K562 (cell line): Measurements from ENCODE around the gene HPDL. TPM values are rescaled to one million over a fixed set of nuclear protein-coding genes. Genes with fewer than 3 reads are reported as not detected.

Source experiments
- BRCA1 ChIP-seq, 2 experiments: fragments of 450-650 bp in 1 of 2; sonication (generic) in 1 of 2; formaldehyde crosslinking in 1 of 2; IDR thresholded peaks; 2 replicates each; pipeline versions ENCODE4 v1.5.0 to v1.6.1; 2017 to 2020; ENCODE audit warnings: mild to moderate bottlenecking in 1 of 2, missing genetic modification reagents in 1 of 2
- KAT2B ChIP-seq: IDR thresholded peaks from one replicate; pipeline ENCODE4 v1.6.1; 2012; ENCODE audit warnings: low read depth, mild to moderate bottlenecking, control low read depth, inconsistent platforms, low read length, moderate library complexity
- MAZ ChIP-seq, 2 experiments: fragments of 450-650 bp in 1 of 2; sonication (generic) in 1 of 2; formaldehyde crosslinking; IDR thresholded peaks in 1 of 2; conservative IDR thresholded peaks in 1 of 2; 2 replicates each; pipeline versions ENCODE4 v1.4.0 to v1.5.0; 2020; ENCODE audit warnings: mild to moderate bottlenecking in 1 of 2, missing genetic modification reagents in 1 of 2
- NFE2 ChIP-seq: IDR thresholded peaks from 2 replicates; pipeline ENCODE4 v1.6.1; 2014; ENCODE audit warnings: antibody characterized with exemption, low read depth
- PCBP1 ChIP-seq: fragments of 200-400 bp; formaldehyde crosslinking; IDR thresholded peaks from 2 replicates; pipeline ENCODE4 v1.6.1; 2018; ENCODE audit warnings: mild to moderate bottlenecking, low read depth, low read length; ENCODE audit not compliant: poor library complexity, severe bottlenecking
- POLR2B ChIP-seq: fragments of 450-650 bp; IDR thresholded peaks from 2 replicates; pipeline ENCODE4 v1.6.1; 2018; ENCODE audit warnings: low read depth; ENCODE audit not compliant: partially characterized antibody
- ZNF197 ChIP-seq: fragments of 200-800 bp; sonication (Bioruptor generic); IDR thresholded peaks from 2 replicates; pipeline ENCODE4 v1.6.1; 2016; ENCODE audit warnings: low read depth, missing genetic modification characterization, missing compliant biosample characterization
- ZNF77 ChIP-seq: fragments of 250-450 bp; sonication (Bioruptor Pico); IDR thresholded peaks from 2 replicates; pipeline ENCODE4 v1.5.0; 2020
- polyA plus RNA-seq, 8 experiments: library from polyadenylated mRNA; depleted of rRNA in 4 of 8; stranded (reverse) in 5 of 8; unstranded in 3 of 8; fragments of >200 nt; fragmentation: Nextera tagmentation in 2 of 8; fragmentation: Illumina TruSeq in 1 of 8; extraction: Ambion mirVana in 2 of 8; extraction: Trizol in 1 of 8; gene quantifications; 2 replicates each; pipeline versions ENCODE4 v1.2.1 to v1.2.3, GENCODE V29; 2011 to 2014; ENCODE audit warnings: inconsistent platforms in 1 of 8, missing spikeins in 1 of 8
- total RNA-seq, 7 experiments: library from RNA; depleted of rRNA in 6 of 7; stranded (reverse); fragments of >200 nt in 6 of 7; fragmentation: Illumina TruSeq in 2 of 7; extraction: Trizol in 2 of 7; gene quantifications; 2 replicates each; pipeline versions ENCODE4 v1.2.1 to v1.2.3, GENCODE V29; 2011 to 2021; ENCODE audit warnings: low replicate concordance in 1 of 7
- TF ChIP-seq, protein P1 (sequence below): sonication (generic); formaldehyde crosslinking; IDR thresholded peaks from 2 replicates; pipeline ENCODE4 v1.8.1; 2023; ENCODE audit warnings: mild to moderate bottlenecking, missing genetic modification reagents
- TF ChIP-seq, protein P2 (sequence below): fragments of 450-650 bp; formaldehyde crosslinking; IDR thresholded peaks from 2 replicates; pipeline ENCODE4 v1.4.0; 2020; ENCODE audit warnings: mild to moderate bottlenecking
- TF ChIP-seq, protein P3 (sequence below): fragments of 250-450 bp; sonication (Bioruptor Pico); IDR thresholded peaks from 2 replicates; pipeline ENCODE4 v1.8.0; 2022; ENCODE audit warnings: moderate library complexity, mild to moderate bottlenecking, inconsistent platforms

HPDL gene
- total and polyA plus RNA-seq, 9 of the 15 experiments (the other 6 are each of a cell fraction or from before 2014, with no cell fraction given), result not detected

DNA sequence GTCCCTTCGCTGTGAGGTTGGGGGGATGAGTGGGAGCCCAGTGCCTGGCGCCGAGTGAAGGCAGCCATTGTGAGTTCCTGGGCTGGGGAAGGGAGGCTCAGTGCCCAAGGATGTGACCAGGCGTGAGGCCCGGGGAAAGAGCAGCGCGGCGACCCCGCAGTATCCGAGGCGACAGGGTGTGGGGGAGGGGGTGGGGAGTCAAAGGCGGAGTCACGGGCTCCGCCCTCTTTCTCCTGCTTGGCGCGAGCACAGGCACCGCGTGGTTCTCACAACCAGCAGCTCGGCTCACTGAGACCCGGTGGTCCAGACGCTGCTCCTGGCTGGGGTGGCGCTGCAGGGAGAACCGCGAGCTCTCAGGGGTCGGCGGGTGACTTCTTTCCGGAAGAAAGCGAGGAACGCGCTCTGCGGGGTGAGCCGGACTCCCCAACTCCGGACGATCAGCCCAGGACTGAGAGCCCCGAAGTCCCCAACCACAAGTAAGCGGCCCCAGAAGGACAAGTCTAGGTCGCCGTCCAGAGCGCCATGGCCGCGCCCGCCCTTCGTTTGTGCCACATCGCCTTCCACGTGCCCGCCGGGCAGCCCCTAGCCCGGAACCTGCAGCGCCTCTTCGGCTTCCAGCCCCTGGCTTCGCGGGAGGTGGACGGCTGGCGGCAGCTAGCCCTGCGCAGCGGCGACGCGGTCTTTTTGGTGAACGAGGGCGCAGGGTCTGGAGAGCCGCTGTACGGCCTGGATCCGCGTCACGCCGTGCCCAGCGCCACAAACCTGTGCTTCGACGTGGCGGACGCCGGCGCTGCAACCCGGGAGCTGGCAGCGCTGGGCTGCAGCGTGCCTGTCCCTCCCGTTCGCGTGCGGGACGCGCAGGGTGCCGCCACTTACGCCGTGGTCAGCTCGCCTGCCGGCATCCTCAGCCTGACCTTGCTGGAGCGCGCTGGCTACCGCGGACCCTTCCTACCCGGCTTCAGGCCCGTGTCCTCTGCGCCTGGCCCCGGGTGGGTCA, at the start of gene HPDL (continued):
- TF ChIP-seq, protein P1, sequence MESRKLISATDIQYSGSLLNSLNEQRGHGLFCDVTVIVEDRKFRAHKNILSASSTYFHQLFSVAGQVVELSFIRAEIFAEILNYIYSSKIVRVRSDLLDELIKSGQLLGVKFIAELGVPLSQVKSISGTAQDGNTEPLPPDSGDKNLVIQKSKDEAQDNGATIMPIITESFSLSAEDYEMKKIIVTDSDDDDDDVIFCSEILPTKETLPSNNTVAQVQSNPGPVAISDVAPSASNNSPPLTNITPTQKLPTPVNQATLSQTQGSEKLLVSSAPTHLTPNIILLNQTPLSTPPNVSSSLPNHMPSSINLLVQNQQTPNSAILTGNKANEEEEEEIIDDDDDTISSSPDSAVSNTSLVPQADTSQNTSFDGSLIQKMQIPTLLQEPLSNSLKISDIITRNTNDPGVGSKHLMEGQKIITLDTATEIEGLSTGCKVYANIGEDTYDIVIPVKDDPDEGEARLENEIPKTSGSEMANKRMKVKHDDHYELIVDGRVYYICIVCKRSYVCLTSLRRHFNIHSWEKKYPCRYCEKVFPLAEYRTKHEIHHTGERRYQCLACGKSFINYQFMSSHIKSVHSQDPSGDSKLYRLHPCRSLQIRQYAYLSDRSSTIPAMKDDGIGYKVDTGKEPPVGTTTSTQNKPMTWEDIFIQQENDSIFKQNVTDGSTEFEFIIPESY, result peak; percentile 99
- TF ChIP-seq KAT2B (no peak), POLR2B (no peak), PCBP1 (no peak), ZNF77 (CRISPR knock-in tag) (no peak), NFE2 (no peak), ZNF197 (CRISPR knock-in tag) (no peak), BRCA1 (IDR thresholded peaks at IDR 0.05) (no peak), BRCA1 (CRISPR knock-in tag; IDR thresholded peaks at IDR 0.05) (no peak), MAZ (CRISPR knock-in tag; conservative IDR thresholded peaks at IDR 0.05 in 1 of 2, IDR thresholded peaks at IDR 0.05 in 1 of 2) (no peak)
- TF ChIP-seq, protein P2, sequence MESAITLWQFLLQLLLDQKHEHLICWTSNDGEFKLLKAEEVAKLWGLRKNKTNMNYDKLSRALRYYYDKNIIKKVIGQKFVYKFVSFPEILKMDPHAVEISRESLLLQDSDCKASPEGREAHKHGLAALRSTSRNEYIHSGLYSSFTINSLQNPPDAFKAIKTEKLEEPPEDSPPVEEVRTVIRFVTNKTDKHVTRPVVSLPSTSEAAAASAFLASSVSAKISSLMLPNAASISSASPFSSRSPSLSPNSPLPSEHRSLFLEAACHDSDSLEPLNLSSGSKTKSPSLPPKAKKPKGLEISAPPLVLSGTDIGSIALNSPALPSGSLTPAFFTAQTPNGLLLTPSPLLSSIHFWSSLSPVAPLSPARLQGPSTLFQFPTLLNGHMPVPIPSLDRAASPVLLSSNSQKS (CRISPR knock-in tag), result no peak
- TF ChIP-seq, protein P3, sequence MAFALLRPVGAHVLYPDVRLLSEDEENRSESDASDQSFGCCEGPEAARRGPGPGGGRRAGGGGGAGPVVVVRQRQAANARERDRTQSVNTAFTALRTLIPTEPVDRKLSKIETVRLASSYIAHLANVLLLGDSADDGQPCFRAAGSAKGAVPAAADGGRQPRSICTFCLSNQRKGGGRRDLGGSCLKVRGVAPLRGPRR (CRISPR knock-in tag), result no peak
